HG03442 (cell line): Measurements from ENCODE around the gene CHRNB1.
A peak's percentile ranks its signal among the peaks of the same experiment; 100 is the strongest.

Experiments
- ATAC-seq: cut with Tn5 transposase; IDR thresholded peaks from one replicate; pipeline ENCODE4 v1.9.1; 2021; ENCODE audit warnings: mild to moderate bottlenecking, moderate library complexity; ENCODE audit not compliant: unreplicated experiment

Gene CHRNB1

GRCh38 chr17:7414837-7415236 lies 30.0 kb upstream of the CHRNB1 start:
- no peak for ATAC-seq

GRCh38 chr17:7415784-7416183 lies 29.1 kb upstream of the CHRNB1 start:
- ATAC-seq, result no peak

- ATAC-seq, result no peak
These were observed 28.5 kb upstream of the CHRNB1 start for GRCh38 chr17:7416323-7416722.

GRCh38 chr17:7417056-7417655 lies 27.7 kb upstream of the CHRNB1 start:
- no peak for ATAC-seq

GRCh38 chr17:7418472-7419152 lies 26.2 kb upstream of the CHRNB1 start:
- ATAC-seq, result no peak

- ATAC-seq, result no peak
These were observed 24.8 kb upstream of the CHRNB1 start, which contains the start of gene SPEM1 for GRCh38 chr17:7419819-7420610. Gene SPEM1, plus strand, starts transcription at chr17:7420324. Its CDS starts 61 bp downstream, at chr17:7420385.

GRCh38 chr17:7421186-7421585 lies 23.7 kb upstream of the CHRNB1 start:
- no peak for ATAC-seq

GRCh38 chr17:7423679-7424078 lies 21.2 kb upstream of the CHRNB1 start:
- no peak for ATAC-seq

- no peak for ATAC-seq
These were observed 19.5 kb upstream of the CHRNB1 start, which contains the start of gene SPEM2 for GRCh38 chr17:7425316-7425715. Gene SPEM2, plus strand, starts transcription at chr17:7425616. Its CDS starts 73 bp downstream, at chr17:7425689.

GRCh38 chr17:7425756-7426155 lies 19.1 kb upstream of the CHRNB1 start:
- ATAC-seq, result no peak

GRCh38 chr17:7426203-7426863 lies 18.5 kb upstream of the CHRNB1 start:
- ATAC-seq, result no peak

- ATAC-seq, result no peak
These were observed 17.9 kb upstream of the CHRNB1 start for GRCh38 chr17:7426896-7427489.

GRCh38 chr17:7427549-7427948 lies 17.3 kb upstream of the CHRNB1 start:
- no peak for ATAC-seq

- no peak for ATAC-seq
These were observed 16.3 kb upstream of the CHRNB1 start, which contains the start of gene SPEM3 for GRCh38 chr17:7428557-7428956. Gene SPEM3, plus strand, starts transcription at chr17:7428857. Its CDS starts 46 bp downstream, at chr17:7428903.

- ATAC-seq, result no peak
These were observed 15.1 kb upstream of the CHRNB1 start for GRCh38 chr17:7429722-7430121.

GRCh38 chr17:7431231-7431630 lies 13.6 kb upstream of the CHRNB1 start:
- ATAC-seq, result no peak

GRCh38 chr17:7432296-7432695 lies 12.6 kb upstream of the CHRNB1 start:
- no peak for ATAC-seq

GRCh38 chr17:7435676-7436555 lies 8.9 kb upstream of the CHRNB1 start:
- no peak for ATAC-seq

GRCh38 chr17:7436556-7437368 lies 8.1 kb upstream of the CHRNB1 start:
- ATAC-seq, result peak; percentile 34
